ENCODE results near the gene LRRC9.
"Not testable (repeated sequence)": the region's sequence is repeated elsewhere in the genome, so short reads cannot be mapped to it uniquely, and the experiment has no call there.

The LRRC9 gene

GRCh38 chr14:59931237-59931636, 11.3 kb downstream of the LRRC9 start:
- WGBS, 2 donors (ENCODE audit: extremely low coverage in 2 of 2, insufficient read length in 2 of 2, insufficient replicate concordance in 1 of 2) = no CpG with 5 or more reads among the region's 1 CpG
- Histone ChIP-seq H2BK12ac (ENCODE audit: low read length) (no peak overlapping the region), H3K4me3 (ENCODE audit: low read length in 2 of 2) (no peak overlapping the region), H3K36me3 (replicated peaks in 1 of 2; ENCODE audit: control insufficient read depth in 2 of 2, insufficient read depth in 2 of 2, low read length in 2 of 2) (no peaks in the 10 kb centered on the region), H3K9ac (ENCODE audit: low read depth, low read length, poor library complexity) (no peak overlapping the region), H2AFZ (ENCODE audit: low read length) (no peak overlapping the region), H2BK15ac (ENCODE audit: low read length) (no peak overlapping the region), H3K4me2 (ENCODE audit: insufficient read depth, low read length, poor library complexity, severe bottlenecking) (no peak overlapping the region), H3K9me3 (replicated peaks in 1 of 2; ENCODE audit: control insufficient read depth in 2 of 2, insufficient read depth in 1 of 2, low read depth in 1 of 2, low read length in 2 of 2) (no peaks in the 10 kb centered on the region), H3K18ac (ENCODE audit: low read length) (no peak overlapping the region), H3K4ac (ENCODE audit: low read length) (no peak overlapping the region), H4K8ac (ENCODE audit: low read depth, low read length) (no peak overlapping the region), H2BK120ac (ENCODE audit: low read depth, low read length) (no peak overlapping the region), H3K27ac (replicated peaks; ENCODE audit: low read length) (no peak overlapping the region), H2AK5ac (ENCODE audit: low read depth, low read length) (no peak overlapping the region), H4K91ac (ENCODE audit: low read depth, low read length, poor library complexity) (no peak overlapping the region), H3K4me1 (ENCODE audit: control insufficient read depth in 2 of 2, insufficient read depth in 1 of 2, low read depth in 1 of 2, low read length in 2 of 2) (no peaks in the 10 kb centered on the region), H3K14ac (ENCODE audit: low read length) (no peak overlapping the region), H3K27me3 (ENCODE audit: control insufficient read depth in 3 of 3, insufficient read depth in 3 of 3, low read depth in 1 of 3, low read length in 3 of 3) (no peaks in the 10 kb centered on the region), H3K23ac (ENCODE audit: low read depth, low read length, poor library complexity) (no peak overlapping the region), H3K79me1 (ENCODE audit: low read depth, low read length) (no peaks in the 10 kb centered on the region), H2BK5ac (ENCODE audit: low read length) (no peak overlapping the region)
- DNase-seq (ENCODE audit: low spot score) = no peak

GRCh38 chr14:59936145-59936544, 16.2 kb downstream of the LRRC9 start:
- DNase-seq (ENCODE audit: low spot score) = no peak
- Histone ChIP-seq H3K9ac (ENCODE audit: low read depth, low read length, poor library complexity) (no peak overlapping the region), H3K36me3 (replicated peaks in 1 of 2; ENCODE audit: control insufficient read depth in 2 of 2, insufficient read depth in 2 of 2, low read length in 2 of 2) (no peaks in the 10 kb centered on the region), H3K4ac (ENCODE audit: low read length) (no peak overlapping the region), H3K79me1 (ENCODE audit: low read depth, low read length) (no peaks in the 10 kb centered on the region), H4K8ac (ENCODE audit: low read depth, low read length) (no peak overlapping the region), H3K4me2 (ENCODE audit: insufficient read depth, low read length, poor library complexity, severe bottlenecking) (no peak overlapping the region), H3K14ac (ENCODE audit: low read length) (no peak overlapping the region), H2BK120ac (ENCODE audit: low read depth, low read length) (no peak overlapping the region), H4K91ac (ENCODE audit: low read depth, low read length, poor library complexity) (no peak overlapping the region), H3K27me3 (ENCODE audit: control insufficient read depth in 3 of 3, insufficient read depth in 3 of 3, low read depth in 1 of 3, low read length in 3 of 3) (no peaks in the 10 kb centered on the region), H3K4me3 (ENCODE audit: low read length in 2 of 2) (no peak overlapping the region), H3K4me1 (ENCODE audit: control insufficient read depth in 2 of 2, insufficient read depth in 1 of 2, low read depth in 1 of 2, low read length in 2 of 2) (no peaks in the 10 kb centered on the region), H3K9me3 (replicated peaks in 1 of 2; ENCODE audit: control insufficient read depth in 2 of 2, insufficient read depth in 1 of 2, low read depth in 1 of 2, low read length in 2 of 2) (no peaks in the 10 kb centered on the region), H2BK5ac (ENCODE audit: low read length) (no peak overlapping the region), H2AK5ac (ENCODE audit: low read depth, low read length) (no peak overlapping the region), H3K18ac (ENCODE audit: low read length) (no peak overlapping the region), H2BK15ac (ENCODE audit: low read length) (no peak overlapping the region), H2BK12ac (ENCODE audit: low read length) (no peak overlapping the region), H2AFZ (ENCODE audit: low read length) (no peak overlapping the region), H3K27ac (replicated peaks; ENCODE audit: low read length) (no peak overlapping the region), H3K23ac (ENCODE audit: low read depth, low read length, poor library complexity) (no peak overlapping the region)
- no CpG with 5 or more reads among the region's 1 CpG for WGBS, 2 donors (ENCODE audit: extremely low coverage in 2 of 2, insufficient read length in 2 of 2, insufficient replicate concordance in 1 of 2)

GRCh38 chr14:59939828-59940227, 19.9 kb downstream of the LRRC9 start:
- Histone ChIP-seq H3K36me3 (replicated peaks in 1 of 2; ENCODE audit: control insufficient read depth in 2 of 2, insufficient read depth in 2 of 2, low read length in 2 of 2) (no peaks in the 10 kb centered on the region), H3K9ac (ENCODE audit: low read depth, low read length, poor library complexity) (no peak overlapping the region), H3K18ac (ENCODE audit: low read length) (no peak overlapping the region), H2BK5ac (ENCODE audit: low read length) (no peak overlapping the region), H2BK120ac (ENCODE audit: low read depth, low read length) (no peak overlapping the region), H2BK15ac (ENCODE audit: low read length) (no peak overlapping the region), H3K4me1 (ENCODE audit: control insufficient read depth in 2 of 2, insufficient read depth in 1 of 2, low read depth in 1 of 2, low read length in 2 of 2) (no peaks in the 10 kb centered on the region), H3K4me2 (ENCODE audit: insufficient read depth, low read length, poor library complexity, severe bottlenecking) (no peak overlapping the region), H4K91ac (ENCODE audit: low read depth, low read length, poor library complexity) (no peak overlapping the region), H3K9me3 (replicated peaks in 1 of 2; ENCODE audit: control insufficient read depth in 2 of 2, insufficient read depth in 1 of 2, low read depth in 1 of 2, low read length in 2 of 2) (no peaks in the 10 kb centered on the region), H2BK12ac (ENCODE audit: low read length) (no peak overlapping the region), H3K23ac (ENCODE audit: low read depth, low read length, poor library complexity) (no peak overlapping the region), H3K4ac (ENCODE audit: low read length) (no peak overlapping the region), H3K79me1 (ENCODE audit: low read depth, low read length) (no peaks in the 10 kb centered on the region), H2AFZ (ENCODE audit: low read length) (no peak overlapping the region), H3K27ac (replicated peaks; ENCODE audit: low read length) (no peak overlapping the region), H3K14ac (ENCODE audit: low read length) (no peak overlapping the region), H4K8ac (ENCODE audit: low read depth, low read length) (no peak overlapping the region), H2AK5ac (ENCODE audit: low read depth, low read length) (no peak overlapping the region), H3K4me3 (ENCODE audit: low read length in 2 of 2) (no peak overlapping the region), H3K27me3 (ENCODE audit: control insufficient read depth in 3 of 3, insufficient read depth in 3 of 3, low read depth in 1 of 3, low read length in 3 of 3) (no peaks in the 10 kb centered on the region)
- no peak for DNase-seq (ENCODE audit: low spot score)
- WGBS, 2 donors (ENCODE audit: extremely low coverage in 2 of 2, insufficient read length in 2 of 2, insufficient replicate concordance in 1 of 2) = 100% methylated on average over 1 of the region's 3 CpGs; no CpG with 5 or more reads in 1 of the 2 donors

- not testable (repeated sequence) for H4K8ac ChIP-seq (ENCODE audit: low read depth, low read length); H3K4me2 ChIP-seq (ENCODE audit: insufficient read depth, low read length, poor library complexity, severe bottlenecking); DNase-seq (ENCODE audit: low spot score); H3K14ac ChIP-seq (ENCODE audit: low read length); H2BK12ac ChIP-seq (ENCODE audit: low read length); H3K4ac ChIP-seq (ENCODE audit: low read length); H3K9ac ChIP-seq (ENCODE audit: low read depth, low read length, poor library complexity); H3K9me3 ChIP-seq (replicated peaks in 1 of 2; ENCODE audit: control insufficient read depth in 2 of 2, insufficient read depth in 1 of 2, low read depth in 1 of 2, low read length in 2 of 2); H3K79me1 ChIP-seq (ENCODE audit: low read depth, low read length); H3K18ac ChIP-seq (ENCODE audit: low read length); H3K4me1 ChIP-seq (ENCODE audit: control insufficient read depth in 2 of 2, insufficient read depth in 1 of 2, low read depth in 1 of 2, low read length in 2 of 2); H2AFZ ChIP-seq (ENCODE audit: low read length); H2AK5ac ChIP-seq (ENCODE audit: low read depth, low read length); H4K91ac ChIP-seq (ENCODE audit: low read depth, low read length, poor library complexity); H3K4me3 ChIP-seq (ENCODE audit: low read length in 2 of 2); H2BK120ac ChIP-seq (ENCODE audit: low read depth, low read length); H2BK5ac ChIP-seq (ENCODE audit: low read length); H3K23ac ChIP-seq (ENCODE audit: low read depth, low read length, poor library complexity); H3K36me3 ChIP-seq (replicated peaks in 1 of 2; ENCODE audit: control insufficient read depth in 2 of 2, insufficient read depth in 2 of 2, low read length in 2 of 2); H2BK15ac ChIP-seq (ENCODE audit: low read length); H3K27me3 ChIP-seq (ENCODE audit: control insufficient read depth in 3 of 3, insufficient read depth in 3 of 3, low read depth in 1 of 3, low read length in 3 of 3); H3K27ac ChIP-seq (replicated peaks; ENCODE audit: low read length)
- WGBS, 2 donors (ENCODE audit: extremely low coverage in 2 of 2, insufficient read length in 2 of 2, insufficient replicate concordance in 1 of 2) = no CpG with 5 or more reads among the region's 10 CpGs
Observed at GRCh38 chr14:59942296-59942862, 22.4 kb downstream of the LRRC9 start.
